NCI-H1930 (cell line): ENCODE data around the gene CAPN13.

Experiments used
- DNase-seq, 2 experiments: peaks; one replicate each; lab custom pipeline; 2025; lab: John Stamatoyannopoulos, UW

CAPN13 gene

GRCh38 chr2:30764021-30764800 is 43.0 kb downstream of the CAPN13 start:
- DNase-seq = no peak

DNA sequence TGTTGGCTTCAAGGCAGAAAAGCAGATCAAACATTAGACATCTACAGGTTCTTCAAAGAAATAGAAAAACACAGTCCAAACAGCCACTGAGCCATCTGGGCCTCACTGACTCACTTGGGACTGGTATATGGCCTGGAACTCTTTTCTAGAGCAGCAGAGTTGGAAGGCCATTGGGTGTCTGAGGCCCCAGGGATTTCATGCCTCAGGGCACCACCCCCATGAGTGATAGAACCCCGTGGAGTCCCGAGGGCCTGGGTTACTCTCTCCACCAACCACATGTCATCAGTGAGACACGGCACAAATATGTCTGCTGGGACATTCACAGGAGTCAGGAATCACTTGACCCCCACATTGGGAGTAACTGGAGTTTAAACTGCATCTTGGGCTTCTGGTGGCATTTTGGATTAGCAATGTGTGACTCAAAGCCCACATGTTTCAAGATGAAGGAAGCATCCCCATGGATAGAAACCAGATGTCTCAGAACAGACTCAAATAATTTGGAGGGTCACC is 44.0 kb downstream of the CAPN13 start:
- no peak for DNase-seq

DNA sequence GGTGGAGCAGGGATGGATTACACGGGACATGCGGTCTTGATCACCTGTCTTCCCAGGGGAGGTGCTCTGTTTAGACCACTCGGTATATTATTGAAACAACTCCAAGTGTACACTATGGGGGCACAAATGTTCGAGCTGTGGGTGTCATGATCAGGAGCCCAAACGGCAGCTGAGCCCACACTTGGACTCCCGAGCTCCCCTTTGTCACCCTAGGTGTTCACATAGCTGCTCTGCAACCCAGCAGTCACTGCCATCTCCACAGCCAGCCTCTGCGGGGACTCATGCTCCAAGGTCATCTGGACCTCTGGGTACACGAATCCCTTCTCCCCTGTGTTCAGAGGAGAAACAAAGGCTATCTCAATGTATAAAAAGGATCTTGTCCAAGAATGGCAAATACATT is 46.0 kb downstream of the CAPN13 start:
- DNase-seq = no peak

- no peak for DNase-seq
Measured at GRCh38 chr2:30759481-30759880, 47.8 kb downstream of the CAPN13 start.

DNA sequence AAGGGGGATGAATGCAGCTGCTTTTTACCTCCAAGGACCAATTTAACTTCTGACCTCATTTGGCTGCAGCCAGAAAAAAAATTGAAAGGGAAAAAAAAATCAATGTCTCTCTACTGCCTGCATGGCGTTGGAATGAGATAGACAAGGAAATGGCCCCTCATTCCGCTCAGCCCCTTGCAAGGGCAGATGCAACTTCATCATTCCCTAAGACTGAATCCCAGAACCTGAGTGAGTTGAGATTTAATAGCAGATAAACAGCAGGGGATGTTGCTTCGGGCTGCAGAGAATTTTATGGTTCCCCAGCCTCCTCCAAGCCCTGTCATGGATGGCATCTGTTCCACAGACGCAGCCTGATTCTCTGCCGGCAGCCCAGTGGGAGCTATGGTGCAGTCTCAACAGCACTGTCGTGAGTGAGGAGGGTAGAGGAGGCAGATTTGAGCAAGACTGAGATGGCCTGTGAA is 49.0 kb downstream of the CAPN13 start:
- no peak for DNase-seq

DNA sequence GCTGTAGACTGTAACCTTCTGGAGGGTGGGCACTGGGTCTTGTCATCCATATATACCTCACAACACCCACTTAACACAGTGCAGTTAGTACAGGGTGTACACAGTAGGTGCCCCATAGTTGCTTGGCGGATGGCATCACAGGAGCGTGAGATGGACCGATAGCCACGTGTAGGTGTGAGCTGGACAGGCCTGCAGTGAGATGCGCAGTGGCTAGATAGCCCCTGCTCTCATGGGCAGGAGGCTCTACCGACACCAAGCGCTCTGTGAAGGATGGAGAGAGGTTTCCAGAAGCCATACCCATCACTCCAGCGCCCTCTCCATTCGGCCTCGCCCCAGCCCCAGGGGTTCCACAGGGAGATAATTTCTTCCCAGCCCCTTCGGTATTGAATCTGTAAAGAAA is 49.5 kb downstream of the CAPN13 start:
- DNase-seq = no peak

- DNase-seq = no peak
Measured at GRCh38 chr2:30756971-30757370, 50.3 kb downstream of the CAPN13 start.

DNA sequence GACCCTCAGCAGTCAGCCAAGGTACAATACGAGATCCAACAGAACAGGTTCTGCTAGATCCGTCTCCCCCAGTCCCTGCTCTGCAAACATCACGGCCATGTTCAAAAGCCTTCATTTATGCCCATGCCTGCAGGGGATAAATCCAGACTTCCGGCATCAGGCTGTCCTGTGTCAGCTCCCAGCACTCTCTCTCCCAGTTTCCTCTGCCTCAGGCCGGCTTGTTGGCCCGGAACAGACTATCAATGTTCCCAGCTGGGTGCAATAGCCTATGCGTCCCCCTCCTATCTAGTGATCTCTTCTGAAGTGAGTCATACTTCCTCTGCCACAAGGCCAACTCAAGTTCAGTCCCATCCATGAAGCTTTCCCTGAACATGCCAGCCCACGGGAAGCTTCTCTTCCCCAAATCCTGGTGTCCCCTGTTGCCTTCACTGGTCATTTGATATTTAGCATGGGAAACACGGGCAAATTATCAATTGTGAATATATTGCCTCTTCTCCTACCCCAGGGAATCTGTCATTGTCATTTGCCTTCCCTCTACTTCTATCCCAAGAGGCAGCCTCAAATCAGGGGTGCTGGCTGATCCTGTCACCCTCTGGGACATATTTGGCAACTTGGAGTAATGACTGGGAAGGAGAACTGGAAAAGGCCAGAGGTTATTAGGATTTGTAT is 51.1 kb downstream of the CAPN13 start:
- no peak for DNase-seq

- DNase-seq = no peak
Measured at GRCh38 chr2:30753630-30754029, 53.6 kb downstream of the CAPN13 start.

DNA sequence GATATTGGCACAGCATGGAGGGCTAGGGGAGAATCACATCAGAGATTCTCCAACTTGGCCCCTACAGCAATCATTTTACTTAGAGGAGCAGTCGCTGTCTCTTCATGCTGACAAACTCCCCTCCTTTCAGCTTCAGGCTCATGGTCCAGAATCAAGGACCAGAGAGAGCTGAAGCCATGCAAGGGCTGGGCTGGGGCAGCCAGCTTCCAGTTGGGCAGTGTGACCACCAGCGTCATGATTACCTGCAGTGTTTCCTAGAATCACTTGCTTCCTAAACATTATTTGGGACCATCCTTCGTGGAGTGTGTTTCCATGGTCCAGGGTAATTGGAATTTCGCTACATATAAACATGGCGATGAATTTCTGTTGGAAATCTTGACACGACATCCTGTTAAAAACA is 54.4 kb downstream of the CAPN13 start:
- DNase-seq = no peak

- no peak for DNase-seq
Measured at GRCh38 chr2:30747206-30747605, 60.0 kb downstream of the CAPN13 start.

DNA sequence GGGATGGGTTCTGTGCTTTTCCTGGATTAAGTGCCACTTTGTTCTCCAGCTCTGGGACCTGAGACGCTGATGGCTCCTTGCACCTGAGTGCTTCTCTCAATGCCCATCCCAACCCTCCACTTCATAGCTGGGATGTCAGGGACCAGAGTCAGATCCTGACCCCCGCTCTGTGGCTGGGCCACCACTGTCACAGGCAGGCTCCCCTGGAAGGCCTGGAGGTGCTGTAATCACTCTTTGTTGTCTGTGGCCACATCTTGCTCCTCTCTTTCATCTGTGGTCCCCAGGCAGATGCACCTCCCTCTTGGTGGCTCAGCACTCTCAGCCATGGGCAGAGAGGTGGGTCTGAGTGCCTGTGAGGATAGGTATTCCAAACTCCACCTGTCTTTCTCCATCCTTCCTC is 62.4 kb downstream of the CAPN13 start:
- DNase-seq = no peak

DNA sequence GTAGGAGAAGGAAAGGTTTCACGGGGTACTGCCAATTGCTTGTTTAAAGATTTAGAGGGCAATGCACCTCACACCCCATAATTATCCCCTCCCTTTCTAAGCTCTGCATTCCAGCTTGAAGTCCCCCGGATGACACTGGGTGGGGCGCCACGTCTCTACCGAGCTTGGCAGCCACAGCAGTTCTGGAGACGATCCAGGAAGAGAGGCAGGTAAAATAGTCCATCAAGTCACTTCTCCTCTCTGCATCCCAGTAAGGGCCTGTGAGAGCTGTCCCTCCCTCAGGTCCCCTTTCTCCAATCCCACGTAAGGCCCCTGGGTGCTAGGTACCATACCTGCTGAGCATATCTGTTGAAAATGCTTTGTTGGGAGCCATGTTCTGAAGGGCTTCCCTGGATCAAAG is 65.7 kb downstream of the CAPN13 start:
- DNase-seq = no peak

DNA sequence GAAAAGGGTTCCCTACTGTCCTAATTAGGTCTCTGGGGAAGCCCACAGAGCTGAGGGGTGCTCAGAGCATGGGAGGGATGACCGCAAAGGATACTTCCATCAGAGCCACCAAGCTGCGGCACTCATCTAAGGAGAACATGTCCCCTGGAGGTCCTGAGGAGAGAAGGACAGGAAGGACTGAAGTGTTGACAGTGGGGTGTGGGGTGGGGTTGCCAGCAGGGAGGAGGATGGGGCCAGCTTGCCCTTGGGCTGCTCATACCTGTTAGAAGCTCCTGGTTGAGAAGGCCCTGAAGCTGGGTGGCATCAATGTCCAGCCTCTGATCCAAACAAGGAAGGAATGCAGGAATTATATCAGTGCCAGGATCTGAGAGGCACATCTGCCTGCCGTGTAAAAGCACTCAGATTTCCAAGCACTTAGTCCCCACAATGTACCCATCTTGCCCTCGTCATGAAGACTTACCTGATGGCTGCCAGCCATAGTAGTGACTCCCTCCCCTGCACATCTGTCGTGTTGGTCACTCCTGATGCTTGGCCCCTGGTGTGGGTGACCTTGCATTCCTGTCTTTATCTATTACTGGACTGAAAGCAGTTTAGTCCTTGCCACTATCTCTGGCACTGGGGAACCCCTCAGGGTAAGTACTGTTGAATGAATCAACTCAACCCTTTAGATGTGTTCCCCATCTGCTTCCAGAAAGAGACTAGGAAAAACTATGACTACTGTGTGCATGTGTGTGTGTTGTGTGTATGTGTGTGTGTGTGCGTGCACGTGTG is 68.9 kb downstream of the CAPN13 start:
- DNase-seq = no peak

DNA sequence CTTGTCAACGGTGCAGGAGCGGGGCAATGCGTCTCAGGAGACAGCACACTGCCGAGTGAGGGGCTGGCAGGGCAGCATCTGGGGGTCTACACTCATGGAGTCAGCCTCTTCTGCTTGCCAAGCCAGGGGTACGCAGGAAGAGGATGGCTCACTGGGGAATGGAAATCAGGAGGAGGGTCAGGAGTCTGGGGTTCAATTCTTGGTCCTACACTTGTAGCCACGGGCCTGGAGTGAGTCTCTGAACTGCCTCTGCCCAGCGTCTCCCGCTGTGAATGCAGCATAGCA is 70.0 kb downstream of the CAPN13 start:
- DNase-seq = no peak

- no peak for DNase-seq
Measured at GRCh38 chr2:30736461-30737325, 70.6 kb downstream of the CAPN13 start.

DNA sequence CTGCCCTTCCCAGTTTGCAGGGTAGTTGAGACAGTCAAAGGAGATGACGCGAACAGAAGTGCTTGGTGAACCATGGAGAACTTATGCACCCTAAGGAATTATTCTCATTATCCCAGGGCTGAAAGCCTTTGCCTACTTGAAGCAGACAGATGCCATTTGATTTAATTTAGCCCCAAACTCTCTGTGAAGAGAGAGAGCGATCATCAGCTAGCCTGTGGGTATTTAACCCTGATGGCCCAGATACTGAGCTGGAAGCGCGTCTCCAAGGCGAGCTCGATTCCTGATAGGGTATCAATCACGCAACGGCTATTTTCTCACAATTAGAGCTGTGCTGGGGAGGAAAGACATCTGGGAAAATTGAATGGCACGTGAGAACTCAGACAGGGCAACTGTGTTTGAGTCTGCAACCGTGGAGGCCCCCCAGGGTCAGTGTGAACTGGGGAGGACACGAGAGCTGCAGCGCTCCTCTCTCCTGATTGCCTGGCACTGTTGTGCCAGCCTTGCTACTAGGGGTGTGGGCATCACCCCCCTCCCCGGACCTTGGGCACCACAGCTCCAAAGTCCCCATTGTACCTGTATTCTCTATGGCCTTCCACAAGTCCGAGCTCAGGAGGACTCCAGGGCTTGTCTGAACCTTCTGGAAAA is 73.2 kb downstream of the CAPN13 start:
- no peak for DNase-seq

DNA sequence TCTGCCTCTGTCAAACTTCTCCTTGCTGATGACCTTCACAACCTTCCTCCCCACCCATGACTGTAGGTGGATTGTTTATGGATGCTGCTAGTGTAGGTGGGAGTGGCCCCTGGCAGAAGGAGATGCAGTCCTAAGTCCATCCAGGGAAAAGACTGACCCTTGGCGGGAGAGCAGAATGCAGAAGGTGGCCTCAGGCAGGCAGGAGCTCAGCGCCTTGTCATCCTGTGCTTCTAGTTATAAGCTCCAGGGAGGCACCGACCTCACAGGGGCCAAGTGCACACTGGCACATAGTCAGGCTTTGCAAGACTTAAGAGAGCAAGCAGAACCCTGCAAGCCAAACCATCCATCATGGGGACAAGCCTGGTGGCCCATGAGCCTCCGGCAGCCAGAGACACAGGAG is 74.4 kb downstream of the CAPN13 start:
- DNase-seq = no peak

GRCh38 chr2:30732376-30732775 is 74.9 kb downstream of the CAPN13 start:
- DNase-seq = no peak

GRCh38 chr2:30731706-30732105 is 75.5 kb downstream of the CAPN13 start:
- DNase-seq = no peak
